NOMO-1 treated with dmso at 0.1 percent for 144 hours (cell line): Measurements from ENCODE around the gene RFX5.
"Not testable (repeated sequence)": the region's sequence is repeated elsewhere in the genome, so short reads cannot be mapped to it uniquely, and the experiment has no call there.

Experiments used
- DNase-seq: peaks from one replicate; lab custom pipeline; 2025; ENCODE audit not compliant: unreplicated experiment; lab: John Stamatoyannopoulos, UW

Gene RFX5

GRCh38 chr1:151362308-151363155, 15.5 kb upstream of the RFX5 start:
- DNase-seq = no peak

GRCh38 chr1:151361883-151362282, 14.8 kb upstream of the RFX5 start:
- DNase-seq = no peak

GRCh38 chr1:151356696-151357095, 9.6 kb upstream of the RFX5 start:
- no peak for DNase-seq

- DNase-seq = no peak
Observed at GRCh38 chr1:151352021-151352718, 5.1 kb upstream of the RFX5 start.

- not testable (repeated sequence) for DNase-seq
Observed at GRCh38 chr1:151350323-151350722, 3.3 kb upstream of the RFX5 start.

GRCh38 chr1:151347523-151348246, 633 bp upstream of the RFX5 start:
- DNase-seq = no peak

GRCh38 chr1:151346082-151346768, 827 bp downstream of the RFX5 start:
- DNase-seq = no peak

GRCh38 chr1:151344291-151344690, 2.8 kb downstream of the RFX5 start:
- DNase-seq = no peak

- DNase-seq = no peak
Observed at GRCh38 chr1:151343587-151343986, 3.5 kb downstream of the RFX5 start.

- DNase-seq = no peak
Observed at GRCh38 chr1:151342569-151342968, 4.5 kb downstream of the RFX5 start.

- DNase-seq = no peak
Observed at GRCh38 chr1:151342021-151342420, 5.0 kb downstream of the RFX5 start.

- DNase-seq = peak; percentile 33
Observed at GRCh38 chr1:151340870-151341754, 5.9 kb downstream of the RFX5 start.

GRCh38 chr1:151336556-151336955, 10.5 kb downstream of the RFX5 start:
- DNase-seq = no peak

- no peak for DNase-seq
Observed at GRCh38 chr1:151334822-151335221, 12.2 kb downstream of the RFX5 start.

GRCh38 chr1:151327903-151328674, 19.0 kb downstream of the RFX5 start:
- DNase-seq = no peak

GRCh38 chr1:151327223-151327902, 19.7 kb downstream of the RFX5 start, which contains the start of gene PI4KB:
Gene PI4KB (minus strand): TSS chr1:151327416. CDS start chr1:151316481, 10,935 bp downstream.
- peak; percentile 93 for DNase-seq

GRCh38 chr1:151326619-151327222, 20.3 kb downstream of the RFX5 start:
- DNase-seq = peak; percentile 69
